Peyer's patch (tissue), 4 donors: ENCODE data around the gene UGT1A9. TPM values are rescaled to one million over a fixed set of nuclear protein-coding genes. Genes with fewer than 3 reads are reported as not detected.

Experiments used
- DNase-seq, 3 donors: peaks; one replicate each; pipeline ENCODE4 v3.0.0-alpha.2; 2017 to 2019
- H3K27ac ChIP-seq, 4 donors: fragments of 200-600 bp; sonication (generic); one replicate each; pipeline ENCODE4 v1.5.1; 2016 to 2019
- H3K27me3 ChIP-seq, 2 donors: fragments of 200-600 bp; sonication (generic); one replicate each; pipeline ENCODE4 v1.5.1; 2019
- H3K36me3 ChIP-seq, 3 donors: fragments of 200-600 bp; sonication (generic); one replicate each; pipeline ENCODE4 v1.5.1; 2016 to 2019
- H3K4me1 ChIP-seq, 4 donors: fragments of 200-600 bp; sonication (generic); one replicate each; pipeline ENCODE4 v1.5.1; 2016 to 2019
- H3K4me3 ChIP-seq, 4 donors: fragments of 200-600 bp; sonication (generic); 1 replicate in 3 of 4; 2 replicates in 1 of 4; pipeline ENCODE4 v1.5.1; 2016 to 2019; ENCODE audit warnings: mild to moderate bottlenecking in 1 of 4
- H3K9me3 ChIP-seq, 4 donors: fragments of 200-600 bp; sonication (generic); one replicate each; pipeline ENCODE4 v1.5.1; 2016 to 2019; ENCODE audit warnings: mild to moderate bottlenecking in 1 of 4
- CTCF ChIP-seq, 6 experiments: fragments of 450-650 bp in 4 of 6; fragments of 200-600 bp in 2 of 6; sonication (generic) in 1 of 6; IDR thresholded peaks; one replicate each; pipeline ENCODE4 v1.5.1; 2017 to 2019; ENCODE audit warnings: antibody characterized with exemption in 6 of 6, mild to moderate bottlenecking in 3 of 6, moderate library complexity in 1 of 6
- POLR2A ChIP-seq, 2 donors: fragments of 450-650 bp; IDR thresholded peaks; one replicate each; pipeline ENCODE4 v1.5.1; 2017; ENCODE audit warnings: antibody characterized with exemption in 2 of 2, mild to moderate bottlenecking in 2 of 2, moderate library complexity in 2 of 2
- total RNA-seq, 4 donors: library from RNA; depleted of rRNA; stranded (reverse); fragments of >200 nt; gene quantifications; one replicate each; pipeline ENCODE4 v1.1.0, GENCODE V29; 2016

The UGT1A9 gene
- total RNA-seq, 4 donors from 2014 or later: 4.1 to 17.3 (median 14.1) TPM

DNA sequence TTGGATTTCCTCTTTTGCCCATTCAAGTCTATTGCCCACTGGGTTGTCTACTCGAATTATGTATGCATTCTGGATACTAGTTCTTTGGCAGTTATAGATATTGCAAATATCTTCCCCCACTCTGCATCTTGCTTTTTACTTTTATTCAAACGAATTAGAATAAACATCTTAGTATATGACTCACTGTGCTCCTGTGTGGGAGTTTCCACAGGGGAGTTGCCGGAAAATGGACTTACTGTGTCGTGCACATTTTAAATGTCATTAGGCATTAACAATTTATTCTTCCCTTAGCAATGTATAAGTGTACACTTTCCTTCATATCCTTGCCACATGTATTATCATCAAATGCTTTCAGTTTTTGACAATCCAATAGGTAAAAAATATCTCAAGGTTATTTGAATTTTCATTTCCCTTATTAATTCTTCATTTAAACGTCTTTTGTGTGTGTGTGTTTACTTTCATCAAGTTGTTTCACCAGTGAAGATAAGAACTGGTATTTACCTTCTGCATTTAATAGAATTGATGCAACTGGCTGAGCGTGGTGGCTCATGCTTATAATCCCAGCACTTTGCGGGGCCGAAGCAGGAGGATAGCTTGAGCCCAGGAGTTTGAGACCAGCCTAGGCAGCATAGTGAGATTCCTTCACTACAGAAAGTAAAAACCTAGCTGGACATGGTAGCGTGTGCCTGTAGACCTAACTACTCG, 36.4 kb downstream of the UGT1A9 start:
- no peaks in the 10 kb centered on the region for H3K9me3 ChIP-seq
- TF ChIP-seq CTCF (IDR thresholded peaks at IDR 0.05) (no peak), POLR2A (IDR thresholded peaks at IDR 0.05) (no peak)
- H3K27me3 ChIP-seq: no peaks in the 10 kb centered on the region
- H3K4me3 ChIP-seq: no peak overlapping the region
- H3K27ac ChIP-seq: no peak overlapping the region
- H3K4me1 ChIP-seq: peaks cover 0 to 11% (median 0%) of the 10 kb centered on the region in 4 donors
- H3K36me3 ChIP-seq: no peaks in the 10 kb centered on the region
- no peak for DNase-seq

DNA sequence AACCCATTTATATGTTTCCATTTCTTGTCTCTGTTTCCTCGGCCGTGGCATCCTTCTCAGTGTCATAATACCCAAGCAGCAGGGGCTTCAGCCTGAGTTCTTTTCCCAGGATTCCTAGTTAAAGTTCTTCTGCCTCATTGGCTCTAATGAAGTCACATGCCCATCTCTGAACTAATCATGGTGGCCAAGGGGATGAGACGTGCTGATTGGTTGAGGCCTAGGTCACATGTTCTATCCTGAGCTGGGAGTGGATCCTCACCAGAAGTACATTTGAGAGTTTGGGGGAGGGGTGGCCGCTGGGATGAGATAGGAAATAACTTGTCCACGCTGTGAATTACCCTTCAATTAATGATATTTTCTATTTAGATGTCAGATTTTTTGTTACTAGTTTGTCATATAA, 37.2 kb downstream of the UGT1A9 start:
- H3K4me1 ChIP-seq: peaks cover 0 to 11% (median 0%) of the 10 kb centered on the region in 4 donors
- TF ChIP-seq POLR2A (IDR thresholded peaks at IDR 0.05) (no peak), CTCF (IDR thresholded peaks at IDR 0.05) (no peak)

DNA sequence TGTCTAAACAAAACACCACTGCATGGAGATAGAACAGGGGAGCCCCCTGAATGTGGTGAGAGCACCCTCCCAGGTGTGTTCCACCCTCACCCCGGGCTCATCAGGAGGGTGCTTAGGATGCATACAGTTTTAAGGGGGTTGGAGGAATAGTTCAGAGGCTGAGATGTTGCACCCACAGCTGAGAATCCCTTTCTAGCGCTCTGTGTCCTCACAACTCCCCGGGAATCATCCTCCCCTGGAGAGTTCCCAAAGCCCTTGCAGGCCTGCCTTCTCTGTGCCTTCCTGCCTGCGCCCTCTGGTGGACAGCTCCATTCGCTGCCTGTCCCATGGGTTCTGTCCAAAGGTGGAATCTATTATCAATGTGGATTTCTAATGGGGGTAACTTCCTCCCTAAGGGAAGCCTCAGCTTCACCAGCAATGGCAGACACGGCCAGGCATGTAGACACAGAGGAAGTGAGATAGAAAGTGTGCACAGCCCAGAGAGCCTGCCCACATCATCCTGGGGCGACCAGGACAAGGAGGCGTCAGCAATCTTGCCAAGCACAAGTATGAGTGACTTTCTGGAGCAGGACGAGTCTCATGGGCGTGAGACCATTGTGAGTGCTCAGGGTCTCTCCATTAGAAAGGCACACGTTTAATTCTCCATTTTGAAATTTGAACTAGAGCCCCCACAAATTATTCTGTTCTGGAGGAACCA, 39.8 kb downstream of the UGT1A9 start:
- no peak overlapping the region for H3K4me3 ChIP-seq
- DNase-seq: peak; percentile 67 to 91 (median 88)
- TF ChIP-seq CTCF (IDR thresholded peaks at IDR 0.05) (peak in 4 of 6 experiments; percentile 81 to 88 (median 82)), POLR2A (IDR thresholded peaks at IDR 0.05) (no peak)

More for the DNA sequence above, 37.2 kb downstream of the UGT1A9 start:
- Histone ChIP-seq H3K4me3 (no peak overlapping the region), H3K27me3 (no peaks in the 10 kb centered on the region), H3K27ac (no peak overlapping the region), H3K9me3 (no peaks in the 10 kb centered on the region), H3K36me3 (no peaks in the 10 kb centered on the region)
- DNase-seq: no peak

GRCh38 chr2:233712611-233713261, 41.0 kb downstream of the UGT1A9 start, which contains the start of gene UGT1A5:
TSS of gene UGT1A5 (plus strand) at chr2:233712907. CDS start at chr2:233712992, 85 bp downstream.
- H3K9me3 ChIP-seq: no peaks in the 10 kb centered on the region
- no peaks in the 10 kb centered on the region for H3K4me1 ChIP-seq
- no peaks in the 10 kb centered on the region for H3K36me3 ChIP-seq
- H3K27me3 ChIP-seq: no peaks in the 10 kb centered on the region
- DNase-seq: peak in 1 of 3 donors; percentile 60
- no peak for TF ChIP-seq CTCF (IDR thresholded peaks at IDR 0.05)
- TF ChIP-seq POLR2A (IDR thresholded peaks at IDR 0.05): peak; percentile 26 to 27
- peak within 1 kb of the TSS in 2 of 4 donors; percentile 11 to 78 for H3K27ac ChIP-seq
- peak within 1 kb of the TSS in 1 of 4 donors; percentile 20 for H3K4me3 ChIP-seq

More for the DNA sequence above, 39.8 kb downstream of the UGT1A9 start:
- Histone ChIP-seq H3K9me3 (no peaks in the 10 kb centered on the region), H3K4me1 (peaks cover 0 to 5% (median 0%) of the 10 kb centered on the region in 4 donors), H3K27me3 (no peaks in the 10 kb centered on the region), H3K27ac (no peak overlapping the region), H3K36me3 (no peaks in the 10 kb centered on the region)

GRCh38 chr2:233713262-233713615, 41.5 kb downstream of the UGT1A9 start:
- TF ChIP-seq POLR2A (IDR thresholded peaks at IDR 0.05): no peak
- no peak for TF ChIP-seq CTCF (IDR thresholded peaks at IDR 0.05)
- Histone ChIP-seq H3K9me3 (no peaks in the 10 kb centered on the region), H3K36me3 (no peaks in the 10 kb centered on the region), H3K27ac (peak overlapping the region in 2 of 4 donors; percentile 11 to 78), H3K27me3 (no peaks in the 10 kb centered on the region), H3K4me1 (no peaks in the 10 kb centered on the region), H3K4me3 (peak overlapping the region in 1 of 4 donors; percentile 20)
- DNase-seq: no peak
